ENCODE measurements around the gene ANKLE2.
"Not testable (repeated sequence)": the region's sequence is repeated elsewhere in the genome, so short reads cannot be mapped to it uniquely, and the experiment has no call there.

Gene ANKLE2

DNA sequence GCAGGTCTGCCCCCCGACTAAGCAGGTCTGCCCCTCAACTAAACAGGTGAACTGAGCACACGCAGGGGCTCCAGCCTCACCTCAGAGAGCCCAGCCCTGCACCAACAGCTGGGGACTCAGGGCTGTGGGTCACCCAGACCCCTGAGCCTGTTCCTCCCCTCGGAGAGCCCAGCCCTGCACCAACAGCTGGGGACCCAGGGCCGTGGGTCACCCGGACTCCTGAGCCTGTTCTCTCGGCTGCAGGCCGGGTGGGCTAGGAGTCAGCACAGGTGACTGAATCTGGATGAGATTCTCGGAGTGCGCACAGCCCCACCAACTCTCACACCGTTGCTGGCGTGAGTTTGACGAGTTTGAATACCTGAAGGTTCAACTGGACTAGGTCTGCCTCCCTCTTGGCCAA is 20.3 kb upstream of the ANKLE2 start:
- TF ChIP-seq, protein P1, sequence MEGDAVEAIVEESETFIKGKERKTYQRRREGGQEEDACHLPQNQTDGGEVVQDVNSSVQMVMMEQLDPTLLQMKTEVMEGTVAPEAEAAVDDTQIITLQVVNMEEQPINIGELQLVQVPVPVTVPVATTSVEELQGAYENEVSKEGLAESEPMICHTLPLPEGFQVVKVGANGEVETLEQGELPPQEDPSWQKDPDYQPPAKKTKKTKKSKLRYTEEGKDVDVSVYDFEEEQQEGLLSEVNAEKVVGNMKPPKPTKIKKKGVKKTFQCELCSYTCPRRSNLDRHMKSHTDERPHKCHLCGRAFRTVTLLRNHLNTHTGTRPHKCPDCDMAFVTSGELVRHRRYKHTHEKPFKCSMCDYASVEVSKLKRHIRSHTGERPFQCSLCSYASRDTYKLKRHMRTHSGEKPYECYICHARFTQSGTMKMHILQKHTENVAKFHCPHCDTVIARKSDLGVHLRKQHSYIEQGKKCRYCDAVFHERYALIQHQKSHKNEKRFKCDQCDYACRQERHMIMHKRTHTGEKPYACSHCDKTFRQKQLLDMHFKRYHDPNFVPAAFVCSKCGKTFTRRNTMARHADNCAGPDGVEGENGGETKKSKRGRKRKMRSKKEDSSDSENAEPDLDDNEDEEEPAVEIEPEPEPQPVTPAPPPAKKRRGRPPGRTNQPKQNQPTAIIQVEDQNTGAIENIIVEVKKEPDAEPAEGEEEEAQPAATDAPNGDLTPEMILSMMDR (IDR thresholded peaks at IDR 0.05; ENCODE audit: insufficient read depth, low read length, missing control alignments) = no peak
- POLR2A ChIA-PET = interaction anchor here (0.6 kb wide), 1 partner anchor 23 kb away, joined by 3 read pairs; no protein-coding TSS in a partner anchor
- no peak for DNase-seq (ENCODE audit: low read depth, low spot score)
- CTCF ChIA-PET = interaction anchor here (1.3 kb wide), 1 partner anchor 14 kb away, joined by 3 read pairs; no protein-coding TSS in a partner anchor
- no peak overlapping the region for H3K4me3 ChIP-seq (ENCODE audit: low read depth, low read length)

DNA sequence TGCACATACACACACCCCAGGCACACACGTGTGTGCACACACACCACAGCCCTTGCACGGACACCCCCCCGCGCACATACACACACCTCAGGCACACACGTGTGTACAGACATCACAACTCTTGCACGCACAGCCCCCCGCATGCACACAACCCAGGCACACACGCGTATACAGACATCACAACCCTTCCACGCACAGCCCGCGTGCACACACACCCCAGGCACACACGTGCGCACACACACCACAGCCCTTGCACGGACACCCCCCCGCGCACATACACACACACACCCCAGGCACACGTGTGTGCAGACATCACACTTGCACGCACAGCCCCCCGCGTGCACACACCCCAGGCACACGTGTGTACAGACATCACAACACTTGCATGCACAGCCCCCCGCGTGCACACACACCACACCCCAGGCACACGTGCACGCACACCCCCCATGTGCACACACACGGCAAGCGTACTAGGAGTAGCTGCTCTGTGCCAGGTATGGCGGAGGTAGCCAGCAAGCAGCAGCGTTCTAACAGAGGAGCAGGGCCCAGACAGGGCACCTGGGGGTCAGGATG is 18.2 kb upstream of the ANKLE2 start:
- TF ChIP-seq, protein P1 (IDR thresholded peaks at IDR 0.05; ENCODE audit: insufficient read depth, low read length, missing control alignments) = no peak
- H3K4me3 ChIP-seq (ENCODE audit: low read depth, low read length) = no peak overlapping the region
- POLR2A ChIA-PET = no interaction called here
- DNase-seq (ENCODE audit: low read depth, low spot score) = no peak
- CTCF ChIA-PET = no interaction called here

DNA sequence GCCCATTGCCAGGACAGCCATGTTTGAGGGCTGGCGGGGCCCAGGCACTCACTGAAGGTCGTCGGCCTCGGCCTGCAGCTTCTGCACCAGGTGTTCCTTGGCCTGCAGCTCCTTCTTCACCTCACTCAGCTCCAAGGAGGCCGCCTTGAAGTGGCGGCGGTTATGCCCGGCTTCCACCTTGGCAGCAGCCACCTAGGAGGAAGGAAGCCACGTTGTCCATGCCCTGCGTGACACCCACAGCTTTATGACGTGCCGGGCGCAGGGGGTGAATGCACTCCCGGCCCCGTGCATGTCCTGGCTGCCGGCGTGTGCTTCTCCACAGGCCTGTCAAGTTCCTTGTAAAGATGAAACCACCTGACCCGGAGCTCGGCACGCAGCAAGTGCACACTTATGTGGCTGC is 16.0 kb upstream of the ANKLE2 start:
- H3K4me3 ChIP-seq (ENCODE audit: low read depth, low read length) = no peak overlapping the region
- DNase-seq (ENCODE audit: low read depth, low spot score) = no peak
- ChIA-PET CTCF (interaction anchor here (0.7 to 2.6 kb wide), 2 partner anchors 10 to 32 kb away, joined by 3 to 18 read pairs; no protein-coding TSS in a partner anchor), POLR2A (no interaction called here)
- TF ChIP-seq, protein P1 (IDR thresholded peaks at IDR 0.05; ENCODE audit: insufficient read depth, low read length, missing control alignments) = no peak

DNA sequence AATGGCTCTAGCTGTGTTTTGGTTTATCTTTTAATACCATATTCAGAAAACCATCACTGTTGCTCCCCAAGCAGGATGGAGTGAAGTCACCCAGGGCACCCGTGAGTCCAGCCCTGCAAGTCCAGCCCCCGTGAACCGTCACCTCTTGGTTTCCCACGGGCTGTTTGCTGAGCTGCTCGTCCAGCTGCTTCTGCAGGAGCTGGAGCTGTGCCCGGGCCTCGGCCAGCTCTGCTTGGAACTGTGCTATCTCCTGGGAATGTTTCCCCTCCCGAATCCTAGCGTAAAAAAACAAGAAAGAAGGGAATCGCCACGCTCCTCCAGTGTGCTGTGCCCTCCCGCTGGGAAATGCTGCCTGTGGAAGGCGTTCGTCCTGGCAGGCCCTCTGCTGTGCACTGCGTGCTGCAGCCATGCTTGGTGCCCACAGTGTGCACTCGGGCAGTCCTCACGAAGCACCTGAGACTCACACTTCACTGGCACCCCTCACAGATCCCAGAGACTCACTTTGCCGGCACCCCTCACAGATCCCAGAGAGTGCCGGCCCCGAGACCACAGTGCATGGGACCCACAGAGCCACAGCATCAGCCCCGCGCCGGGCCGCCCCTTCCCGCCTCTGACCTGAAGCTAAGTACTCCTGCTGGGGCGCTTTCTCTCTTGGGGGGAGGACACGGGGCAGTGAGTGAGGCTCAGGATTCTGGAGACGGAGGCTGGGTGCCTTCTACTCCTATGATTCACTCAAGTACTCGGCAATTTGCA is 15.4 kb upstream of the ANKLE2 start:
- no peak overlapping the region for H3K4me3 ChIP-seq (ENCODE audit: low read depth, low read length)
- DNase-seq (ENCODE audit: low read depth, low spot score) = no peak
- ChIA-PET CTCF (interaction anchor here (2.6 kb wide), 1 partner anchor 9 kb away, joined by 18 read pairs; no protein-coding TSS in a partner anchor), POLR2A (no interaction called here)
- TF ChIP-seq, protein P1 (IDR thresholded peaks at IDR 0.05; ENCODE audit: insufficient read depth, low read length, missing control alignments) = no peak

DNA sequence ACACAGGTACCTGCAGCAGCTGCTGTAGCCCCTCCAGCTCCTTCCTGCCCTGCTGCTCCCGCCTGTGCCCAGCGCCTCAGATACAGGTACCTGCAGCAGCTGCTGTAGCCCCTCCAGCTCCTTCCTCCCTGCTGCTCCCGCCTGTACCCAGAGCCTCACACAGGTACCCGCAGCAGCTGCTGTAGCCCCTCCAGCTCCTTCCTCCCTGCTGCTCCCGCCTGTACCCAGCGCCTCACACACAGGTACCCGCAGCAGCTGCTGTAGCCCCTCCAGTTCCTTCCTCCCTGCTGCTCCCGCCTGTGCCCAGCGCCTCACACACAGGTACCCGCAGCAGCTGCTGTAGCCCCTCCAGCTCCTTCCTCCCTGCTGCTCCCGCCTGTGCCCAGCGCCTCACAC is 14.6 kb upstream of the ANKLE2 start:
- POLR2A ChIA-PET; DNase-seq (ENCODE audit: low read depth, low spot score): not testable (repeated sequence)
- CTCF ChIA-PET = interaction anchor here (2.6 kb wide), 1 partner anchor 8 kb away, joined by 18 read pairs; no protein-coding TSS in a partner anchor

DNA sequence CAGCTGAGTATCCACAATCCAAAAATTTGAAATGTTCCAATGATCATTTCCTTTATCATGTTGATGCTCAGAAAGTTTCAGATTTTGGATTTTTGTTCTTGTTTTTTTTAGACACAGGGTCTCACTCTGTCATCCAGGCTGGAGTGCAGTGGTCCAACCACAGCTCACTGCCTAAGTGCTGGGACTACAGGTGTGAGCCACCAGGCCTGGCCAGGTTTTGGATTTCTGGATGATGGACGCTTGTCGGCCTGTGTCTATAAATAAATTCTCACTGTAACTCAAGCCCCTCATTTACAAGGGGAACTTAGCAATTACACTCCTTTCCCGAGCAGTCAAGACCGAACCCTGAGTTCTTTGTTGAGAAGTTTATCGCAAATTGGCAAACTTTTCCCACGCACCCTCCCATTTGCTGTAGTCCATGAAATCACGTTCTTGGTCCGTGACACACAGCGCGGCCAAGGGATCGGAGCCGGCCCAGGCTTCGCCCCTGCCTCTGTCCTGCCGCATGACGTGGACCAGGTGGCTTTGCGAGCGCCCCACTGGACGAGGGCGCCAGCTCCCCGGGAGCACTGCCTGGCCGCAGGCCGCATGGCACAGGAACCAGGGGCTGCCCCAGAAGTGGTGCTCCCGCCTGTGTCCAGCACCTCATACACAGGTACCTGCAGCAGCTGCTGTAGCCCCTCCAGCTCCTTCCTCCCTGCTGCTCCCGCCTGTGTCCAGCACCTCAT is 14.0 kb upstream of the ANKLE2 start:
- H3K4me3 ChIP-seq (ENCODE audit: low read depth, low read length) = no peak overlapping the region
- no peak for DNase-seq (ENCODE audit: low read depth, low spot score)
- TF ChIP-seq, protein P1 (IDR thresholded peaks at IDR 0.05; ENCODE audit: insufficient read depth, low read length, missing control alignments) = no peak
- ChIA-PET POLR2A (interaction anchor here (0.9 kb wide), 1 partner anchor 53 kb away, joined by 3 read pairs; the partner anchor contains the start of gene GOLGA3), CTCF (no interaction called here)

More for the DNA sequence above, 14.6 kb upstream of the ANKLE2 start:
- not testable (repeated sequence) for H3K4me3 ChIP-seq (ENCODE audit: low read depth, low read length)
